Measurements from ENCODE around the gene BAIAP2L1.
"Not testable (repeated sequence)": the region's sequence is repeated elsewhere in the genome, so short reads cannot be mapped to it uniquely, and the experiment has no call there.

The BAIAP2L1 gene

GRCh38 chr7:98317366-98318040, 83.4 kb downstream of the BAIAP2L1 start:
- DNase-seq: no peak

GRCh38 chr7:98315994-98316527, 84.8 kb downstream of the BAIAP2L1 start:
- DNase-seq: not testable (repeated sequence)

GRCh38 chr7:98315318-98315993, 85.4 kb downstream of the BAIAP2L1 start:
- no peak for DNase-seq

GRCh38 chr7:98314469-98314868, 86.4 kb downstream of the BAIAP2L1 start:
- no peak for DNase-seq

- DNase-seq: no peak
These were observed 88.7 kb downstream of the BAIAP2L1 start for GRCh38 chr7:98312201-98312600.

GRCh38 chr7:98309566-98309965, 91.3 kb downstream of the BAIAP2L1 start:
- DNase-seq: no peak

GRCh38 chr7:98307971-98308466, 92.9 kb downstream of the BAIAP2L1 start:
- DNase-seq: no peak

- no peak for DNase-seq
These were observed 94.8 kb downstream of the BAIAP2L1 start for GRCh38 chr7:98305951-98306535.

- DNase-seq: no peak
These were observed 97.0 kb downstream of the BAIAP2L1 start for GRCh38 chr7:98303906-98304305.

- no peak for DNase-seq
These were observed 97.6 kb downstream of the BAIAP2L1 start for GRCh38 chr7:98303176-98303865.

- DNase-seq: no peak
These were observed 99.0 kb downstream of the BAIAP2L1 start for GRCh38 chr7:98301693-98302470.

GRCh38 chr7:98300595-98301372, 100.1 kb downstream of the BAIAP2L1 start:
- no peak for DNase-seq

GRCh38 chr7:98297626-98298286, 103.1 kb downstream of the BAIAP2L1 start:
- no peak for DNase-seq

- DNase-seq: no peak
These were observed 104.1 kb downstream of the BAIAP2L1 start for GRCh38 chr7:98296833-98297232.

- no peak for DNase-seq
These were observed 105.3 kb downstream of the BAIAP2L1 start for GRCh38 chr7:98295467-98296192.

GRCh38 chr7:98294798-98295382, 106.0 kb downstream of the BAIAP2L1 start:
- no peak for DNase-seq

- no peak for DNase-seq
These were observed 106.6 kb downstream of the BAIAP2L1 start for GRCh38 chr7:98294326-98294725.

- no peak for DNase-seq
These were observed 107.1 kb downstream of the BAIAP2L1 start for GRCh38 chr7:98293746-98294145.

GRCh38 chr7:98293265-98293664, 107.6 kb downstream of the BAIAP2L1 start:
- no peak for DNase-seq

GRCh38 chr7:98291717-98292116, 109.2 kb downstream of the BAIAP2L1 start:
- DNase-seq: no peak

All from T-helper 1 cell (primary cell).